Ovary (tissue), 3 donors: ENCODE results near the gene CMPK2.

ENCODE experiments used
- EP300 ChIP-seq: sonication (generic); formaldehyde crosslinking; IDR thresholded peaks from one replicate; pipeline ENCODE4 v1.6.1; 2017; ENCODE audit warnings: antibody characterized with exemption
- TF ChIP-seq, protein P1 (sequence below), 3 donors: fragments of 450-650 bp in 2 of 3; fragments of 200-600 bp in 1 of 3; IDR thresholded peaks; one replicate each; pipeline versions ENCODE4 v1.5.1 to v1.8.0; 2016 to 2022; ENCODE audit warnings: antibody characterized with exemption in 3 of 3, mild to moderate bottlenecking in 1 of 3
- donor health status: DM: no; HTN: no; CAD: no.

DNA sequence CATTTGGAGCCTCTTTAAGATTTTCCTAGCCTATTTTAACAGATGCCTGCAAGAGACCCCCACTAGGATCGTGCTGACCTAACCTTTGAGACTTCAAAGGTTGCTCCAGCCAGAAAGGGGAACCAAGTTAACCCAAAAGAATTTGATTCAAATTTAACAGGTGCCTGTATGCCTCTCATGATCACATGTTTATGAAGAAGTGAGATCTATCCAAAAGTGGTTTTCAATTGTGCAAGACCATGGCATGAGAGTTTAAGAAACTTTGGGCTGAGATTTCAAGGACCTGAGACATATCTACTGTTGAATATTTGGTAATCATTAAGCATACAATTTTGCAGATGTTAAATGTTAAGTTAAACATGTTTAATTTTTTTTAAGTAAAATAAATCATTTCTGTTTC, 10.6 kb upstream of the CMPK2 start:
- TF ChIP-seq, protein P1, sequence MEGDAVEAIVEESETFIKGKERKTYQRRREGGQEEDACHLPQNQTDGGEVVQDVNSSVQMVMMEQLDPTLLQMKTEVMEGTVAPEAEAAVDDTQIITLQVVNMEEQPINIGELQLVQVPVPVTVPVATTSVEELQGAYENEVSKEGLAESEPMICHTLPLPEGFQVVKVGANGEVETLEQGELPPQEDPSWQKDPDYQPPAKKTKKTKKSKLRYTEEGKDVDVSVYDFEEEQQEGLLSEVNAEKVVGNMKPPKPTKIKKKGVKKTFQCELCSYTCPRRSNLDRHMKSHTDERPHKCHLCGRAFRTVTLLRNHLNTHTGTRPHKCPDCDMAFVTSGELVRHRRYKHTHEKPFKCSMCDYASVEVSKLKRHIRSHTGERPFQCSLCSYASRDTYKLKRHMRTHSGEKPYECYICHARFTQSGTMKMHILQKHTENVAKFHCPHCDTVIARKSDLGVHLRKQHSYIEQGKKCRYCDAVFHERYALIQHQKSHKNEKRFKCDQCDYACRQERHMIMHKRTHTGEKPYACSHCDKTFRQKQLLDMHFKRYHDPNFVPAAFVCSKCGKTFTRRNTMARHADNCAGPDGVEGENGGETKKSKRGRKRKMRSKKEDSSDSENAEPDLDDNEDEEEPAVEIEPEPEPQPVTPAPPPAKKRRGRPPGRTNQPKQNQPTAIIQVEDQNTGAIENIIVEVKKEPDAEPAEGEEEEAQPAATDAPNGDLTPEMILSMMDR (IDR thresholded peaks at IDR 0.05), result no peak
- no peak for TF ChIP-seq EP300
